GM12801 (cell line): ENCODE measurements around the gene TEDC2.

Experiments
- CTCF ChIP-seq: IDR thresholded peaks from one replicate; pipeline ENCODE4 v1.5.1; 2011; ENCODE audit warnings: control low read depth; ENCODE audit not compliant: insufficient read length; ENCODE audit errors: extremely low read depth

TEDC2 gene

GRCh38 chr16:2457267-2457666, 2.6 kb upstream of the TEDC2 start:
- no peak for TF ChIP-seq CTCF

- TF ChIP-seq CTCF, result no peak
Measured at GRCh38 chr16:2457946-2458345, 2.0 kb upstream of the TEDC2 start.

GRCh38 chr16:2458887-2459646, 842 bp upstream of the TEDC2 start:
- no peak for TF ChIP-seq CTCF

- no peak for TF ChIP-seq CTCF
Measured at GRCh38 chr16:2460391-2460713, 443 bp downstream of the TEDC2 start.

- no peak for TF ChIP-seq CTCF
Measured at GRCh38 chr16:2460916-2461315, 1.0 kb downstream of the TEDC2 start.

- TF ChIP-seq CTCF, result no peak
Measured at GRCh38 chr16:2462031-2462866, 2.3 kb downstream of the TEDC2 start.

- no peak for TF ChIP-seq CTCF
Measured at GRCh38 chr16:2464333-2464732, 4.4 kb downstream of the TEDC2 start.
